ENCODE measurements around the gene FOXP1.

- TF ChIP-seq, protein P1, sequence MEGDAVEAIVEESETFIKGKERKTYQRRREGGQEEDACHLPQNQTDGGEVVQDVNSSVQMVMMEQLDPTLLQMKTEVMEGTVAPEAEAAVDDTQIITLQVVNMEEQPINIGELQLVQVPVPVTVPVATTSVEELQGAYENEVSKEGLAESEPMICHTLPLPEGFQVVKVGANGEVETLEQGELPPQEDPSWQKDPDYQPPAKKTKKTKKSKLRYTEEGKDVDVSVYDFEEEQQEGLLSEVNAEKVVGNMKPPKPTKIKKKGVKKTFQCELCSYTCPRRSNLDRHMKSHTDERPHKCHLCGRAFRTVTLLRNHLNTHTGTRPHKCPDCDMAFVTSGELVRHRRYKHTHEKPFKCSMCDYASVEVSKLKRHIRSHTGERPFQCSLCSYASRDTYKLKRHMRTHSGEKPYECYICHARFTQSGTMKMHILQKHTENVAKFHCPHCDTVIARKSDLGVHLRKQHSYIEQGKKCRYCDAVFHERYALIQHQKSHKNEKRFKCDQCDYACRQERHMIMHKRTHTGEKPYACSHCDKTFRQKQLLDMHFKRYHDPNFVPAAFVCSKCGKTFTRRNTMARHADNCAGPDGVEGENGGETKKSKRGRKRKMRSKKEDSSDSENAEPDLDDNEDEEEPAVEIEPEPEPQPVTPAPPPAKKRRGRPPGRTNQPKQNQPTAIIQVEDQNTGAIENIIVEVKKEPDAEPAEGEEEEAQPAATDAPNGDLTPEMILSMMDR (IDR thresholded peaks at IDR 0.05), result no peak
- TF ChIP-seq POLR2AphosphoS5 (IDR thresholded peaks at IDR 0.05), result no peak
Observed at GRCh38 chr3:71288269-71288930, 295.1 kb downstream of the FOXP1 start.

Data from breast epithelium (tissue), 3 donors.